Measurements from ENCODE around the gene HEXD. TPM values are rescaled to one million over a fixed set of nuclear protein-coding genes. Genes with fewer than 3 reads are reported as not detected.

HEXD gene
- total and polyA plus RNA-seq, 10 of the 15 experiments (the other 5 are each of a cell fraction or from before 2014, with no cell fraction given): 1.6 to 24.2 (median 7.0) TPM

- no peak for TF ChIP-seq BACH1 (IDR thresholded peaks at IDR 0.05; ENCODE audit: borderline replicate concordance)
- TF ChIP-seq EED (IDR thresholded peaks at IDR 0.05; ENCODE audit: low read depth): no peak
- TF ChIP-seq ZNF384 (IDR thresholded peaks at IDR 0.05; ENCODE audit: borderline replicate concordance, low read depth, low read length): no peak
- no peak for TF ChIP-seq SMC3 (IDR thresholded peaks at IDR 0.05; ENCODE audit: borderline replicate concordance, low read length)
- TF ChIP-seq IKZF2 (IDR thresholded peaks at IDR 0.05): no peak
- no peak for TF ChIP-seq CBX5 (IDR thresholded peaks at IDR 0.05; ENCODE audit: low read depth)
- no peak for TF ChIP-seq CREM (IDR thresholded peaks at IDR 0.05; ENCODE audit: low read depth)
- TF ChIP-seq BCLAF1 (IDR thresholded peaks at IDR 0.05): no peak
- TF ChIP-seq ZBTB4 (CRISPR knock-in tag; IDR thresholded peaks at IDR 0.05): no peak
- TF ChIP-seq BRCA1 (IDR thresholded peaks at IDR 0.05; ENCODE audit: low read depth, low read length): no peak
- no peak for TF ChIP-seq SIX5 (IDR thresholded peaks at IDR 0.05; ENCODE audit: low read depth, low read length, severe bottlenecking)
- no peak for TF ChIP-seq MYC (IDR thresholded peaks at IDR 0.05; ENCODE audit: insufficient read depth, insufficient read length, insufficient replicate concordance, low read length, severe bottlenecking)
- TF ChIP-seq NFYB (IDR thresholded peaks at IDR 0.05; ENCODE audit: insufficient read depth, low read depth, low read length): no peak
- TF ChIP-seq MAX (IDR thresholded peaks at IDR 0.05; ENCODE audit: low read depth, low read length): no peak
- TF ChIP-seq ZSCAN29 (IDR thresholded peaks at IDR 0.05): no peak
- TF ChIP-seq POLR2AphosphoS2 (IDR thresholded peaks at IDR 0.05; ENCODE audit: low read depth, low read length): no peak
- no peak for TF ChIP-seq CEBPB (IDR thresholded peaks at IDR 0.05; ENCODE audit: borderline replicate concordance in 1 of 2, low read depth in 2 of 2, low read length in 2 of 2)
- no peaks in the 10 kb centered on the region for H3K4me1 ChIP-seq (ENCODE audit: control insufficient read depth, insufficient read depth, low read length)
- DNase-seq (ENCODE audit: low read depth, low spot score): no peak
- no peaks in the 10 kb centered on the region; a peak in 2 of 4 replicates for H3K27me3 ChIP-seq (replicated peaks in 1 of 2; ENCODE audit: control insufficient read depth in 2 of 2, insufficient read depth in 2 of 2, low read length in 1 of 2)
- POLR2A ChIA-PET: no interaction called here
- WGBS (ENCODE audit: insufficient coverage, insufficient replicate concordance, low lambda C conversion rate, missing lambda C conversion rate): 23% methylated on average over 10 of the region's 10 CpGs
- no peaks in the 10 kb centered on the region for H3K79me2 ChIP-seq (ENCODE audit: control insufficient read depth, insufficient read depth, low read length)
- no peak overlapping the region for H3K4me2 ChIP-seq (ENCODE audit: control insufficient read depth, insufficient read depth)
- H2AFZ ChIP-seq (ENCODE audit: control insufficient read depth, low read depth, low read length): no peak overlapping the region
- CTCF ChIA-PET: no interaction called here
- SMC1A ChIA-PET (ENCODE audit: uncharacterized antibody, unreplicated experiment): no interaction called here
- no TSS peak for BruUV-seq (replicated peaks)
- H4K20me1 ChIP-seq (ENCODE audit: control insufficient read depth, insufficient read depth): no peaks in the 10 kb centered on the region
- RAD21 ChIA-PET (ENCODE audit: unreplicated experiment): no interaction called here
- ATAC-seq: no peak
- intact Hi-C loops (cut with micrococcal nuclease; ENCODE audit: unreplicated experiment) (no loop called here), in situ Hi-C loops (cut with MboI) (no loop called here)
- H3K4me3 ChIP-seq: no peak overlapping the region
- H3K27ac ChIP-seq (ENCODE audit: control insufficient read depth, insufficient read depth): no peak overlapping the region
- H3K36me3 ChIP-seq (ENCODE audit: control insufficient read depth in 2 of 2, insufficient read depth in 2 of 2, low read length in 1 of 2): no peaks in the 10 kb centered on the region
- no peaks in the 10 kb centered on the region for H3K9me3 ChIP-seq (replicated peaks; ENCODE audit: control insufficient read depth, insufficient read depth, low read length)
- no peak for FAIRE-seq
- H3K9ac ChIP-seq (ENCODE audit: control insufficient read depth, insufficient read depth, low read length): no peak overlapping the region
Observed at GRCh38 chr17:82378741-82379021, 39.5 kb upstream of the HEXD start.

Data from GM12878 (cell line).